GM19397 (cell line): Measurements from ENCODE around the gene RILPL2.
"Not testable (repeated sequence)": the region's sequence is repeated elsewhere in the genome, so short reads cannot be mapped to it uniquely, and the experiment has no call there.

Experiments used
- ATAC-seq: cut with Tn5 transposase; IDR thresholded peaks from one replicate; pipeline ENCODE4 v1.9.1; 2021; ENCODE audit warnings: mild to moderate bottlenecking, moderate library complexity; ENCODE audit not compliant: unreplicated experiment

The RILPL2 gene

DNA sequence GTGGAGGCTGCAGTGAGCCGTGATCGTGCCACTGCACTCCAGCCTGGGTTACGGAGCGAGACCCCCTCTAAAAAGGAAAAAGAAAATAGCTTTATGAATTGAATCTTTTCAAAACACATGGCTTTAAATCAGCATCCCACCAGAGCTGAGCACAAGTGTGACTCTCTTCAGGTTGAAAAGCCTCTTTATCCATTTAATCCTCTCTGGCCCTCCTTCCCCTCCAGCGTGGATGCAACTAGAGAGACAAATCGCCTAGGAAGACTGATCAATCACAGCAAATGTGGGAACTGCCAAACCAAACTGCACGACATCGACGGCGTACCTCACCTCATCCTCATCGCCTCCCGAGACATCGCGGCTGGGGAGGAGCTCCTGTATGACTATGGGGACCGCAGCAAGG is 29.2 kb downstream of the RILPL2 start:
- ATAC-seq: not testable (repeated sequence)

DNA sequence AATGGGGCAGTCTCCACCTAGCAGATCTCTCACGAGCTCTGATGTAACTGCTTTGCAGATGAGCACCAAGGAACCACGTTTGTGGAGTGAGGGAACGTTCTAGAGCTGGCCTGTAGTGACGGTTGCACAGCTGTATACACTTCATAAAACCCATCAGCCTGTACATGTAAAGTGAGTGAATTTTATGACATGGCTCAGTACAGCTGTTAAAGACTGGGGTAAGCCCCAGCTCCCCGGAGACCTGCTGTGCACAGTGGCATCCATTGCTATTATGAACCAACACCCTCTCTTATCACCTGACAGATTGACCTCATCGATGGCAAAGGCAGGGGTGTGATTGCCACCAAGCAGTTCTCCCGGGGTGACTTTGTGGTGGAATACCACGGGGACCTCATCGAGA is 31.9 kb downstream of the RILPL2 start:
- ATAC-seq: no peak

GRCh38 chr12:123401753-123402683 is 34.5 kb downstream of the RILPL2 start:
- no peak for ATAC-seq

GRCh38 chr12:123399255-123399617 is 37.2 kb downstream of the RILPL2 start:
- no peak for ATAC-seq

DNA sequence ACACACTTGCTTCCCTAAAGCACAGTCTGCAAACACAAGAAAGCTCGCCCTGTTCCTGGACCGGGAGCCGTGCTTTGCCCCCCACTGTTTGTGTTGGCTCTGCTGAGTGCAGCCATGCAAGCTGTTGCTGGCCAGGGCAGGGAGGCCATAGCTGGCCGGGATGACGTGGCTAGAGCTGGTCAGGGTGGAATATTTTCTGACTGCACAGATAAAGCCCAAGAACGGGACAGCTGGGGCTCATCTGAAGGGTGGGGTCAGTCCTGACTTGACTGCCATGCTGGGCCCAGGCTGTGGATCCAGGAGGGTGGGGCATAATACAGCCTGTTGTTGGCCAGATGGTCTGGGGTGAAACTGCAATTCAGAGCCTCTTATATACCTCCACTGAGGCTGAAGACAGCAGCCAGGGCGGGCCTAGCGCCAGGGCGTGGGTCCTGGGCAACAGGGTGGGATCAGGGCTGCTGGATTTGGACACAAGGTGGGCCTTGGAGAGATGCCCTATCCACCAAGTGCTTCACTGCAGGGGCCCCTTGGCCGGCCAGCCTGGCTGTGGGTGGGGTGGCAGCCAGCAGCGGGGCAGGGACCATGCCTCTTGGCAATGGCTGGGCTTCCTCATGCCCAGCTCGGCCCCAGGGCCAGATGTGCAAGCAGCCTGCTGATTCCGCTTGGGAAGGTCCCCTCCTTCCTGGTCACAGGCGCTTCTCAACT is 37.8 kb downstream of the RILPL2 start:
- no peak for ATAC-seq

GRCh38 chr12:123398177-123398549 is 38.3 kb downstream of the RILPL2 start:
- ATAC-seq: no peak

- ATAC-seq: no peak
Measured at GRCh38 chr12:123397400-123397799, 39.1 kb downstream of the RILPL2 start.

DNA sequence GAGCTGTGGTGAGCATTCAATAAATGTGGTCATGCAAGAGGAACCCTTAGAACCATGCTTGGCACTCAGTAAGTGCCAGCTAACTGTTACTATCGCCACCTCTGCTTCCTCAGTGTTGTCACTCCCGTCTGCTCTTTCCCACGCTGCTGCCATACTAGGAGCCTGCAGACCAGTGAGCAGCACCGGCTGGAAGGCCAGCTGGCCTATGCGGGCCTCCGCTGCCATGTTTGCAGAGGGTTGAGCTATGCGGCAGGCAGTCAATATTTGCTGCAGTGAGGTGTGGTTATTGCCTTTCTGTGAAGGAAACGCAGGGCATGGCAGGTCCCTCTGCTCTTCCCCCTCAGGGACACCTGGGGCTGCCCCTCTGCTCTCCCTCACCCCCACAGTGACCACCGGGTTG is 39.5 kb downstream of the RILPL2 start:
- ATAC-seq: no peak

DNA sequence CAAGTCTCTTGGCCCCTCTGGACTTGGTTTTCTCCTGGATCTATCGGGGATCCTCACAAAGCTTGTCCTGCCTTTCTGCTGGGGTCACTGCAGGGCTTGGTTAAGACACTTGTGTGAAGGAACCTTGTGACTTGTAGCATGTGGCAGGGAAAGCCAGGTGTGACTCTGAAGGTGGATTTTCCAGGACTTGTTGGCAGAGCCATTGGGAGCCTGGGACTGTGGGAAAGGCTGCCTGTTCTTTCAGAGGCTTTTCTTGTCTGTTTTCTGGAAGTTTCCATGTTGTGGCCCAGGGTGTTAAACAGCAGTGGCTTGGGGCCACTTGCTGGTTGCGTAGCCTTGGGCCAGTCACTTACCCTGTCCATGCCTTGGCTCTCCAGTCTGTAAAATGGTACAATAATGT is 39.9 kb downstream of the RILPL2 start:
- no peak for ATAC-seq

DNA sequence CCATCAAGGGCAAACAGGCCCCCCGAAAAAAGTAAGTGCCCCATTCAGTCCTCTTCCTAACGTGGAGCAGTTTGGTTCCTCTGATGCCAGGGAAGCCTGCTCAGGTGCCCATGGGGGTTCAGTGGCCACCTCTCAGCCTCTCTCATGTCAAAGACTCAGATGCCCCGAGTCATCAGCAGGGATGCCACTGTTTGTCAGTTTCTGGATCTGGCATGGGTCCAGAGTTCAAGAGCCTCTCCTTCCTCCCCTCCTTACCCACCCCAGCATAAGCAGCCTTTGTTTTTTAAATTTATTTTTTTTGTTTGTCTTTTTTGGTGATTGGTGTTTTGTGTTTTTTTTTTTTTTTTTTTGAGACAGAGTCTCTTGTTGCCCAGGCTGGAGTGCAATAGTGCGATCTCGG is 41.2 kb downstream of the RILPL2 start:
- ATAC-seq: no peak

GRCh38 chr12:123393747-123394146 is 42.7 kb downstream of the RILPL2 start:
- ATAC-seq: no peak

GRCh38 chr12:123391546-123392343 is 44.7 kb downstream of the RILPL2 start:
- ATAC-seq: no peak

DNA sequence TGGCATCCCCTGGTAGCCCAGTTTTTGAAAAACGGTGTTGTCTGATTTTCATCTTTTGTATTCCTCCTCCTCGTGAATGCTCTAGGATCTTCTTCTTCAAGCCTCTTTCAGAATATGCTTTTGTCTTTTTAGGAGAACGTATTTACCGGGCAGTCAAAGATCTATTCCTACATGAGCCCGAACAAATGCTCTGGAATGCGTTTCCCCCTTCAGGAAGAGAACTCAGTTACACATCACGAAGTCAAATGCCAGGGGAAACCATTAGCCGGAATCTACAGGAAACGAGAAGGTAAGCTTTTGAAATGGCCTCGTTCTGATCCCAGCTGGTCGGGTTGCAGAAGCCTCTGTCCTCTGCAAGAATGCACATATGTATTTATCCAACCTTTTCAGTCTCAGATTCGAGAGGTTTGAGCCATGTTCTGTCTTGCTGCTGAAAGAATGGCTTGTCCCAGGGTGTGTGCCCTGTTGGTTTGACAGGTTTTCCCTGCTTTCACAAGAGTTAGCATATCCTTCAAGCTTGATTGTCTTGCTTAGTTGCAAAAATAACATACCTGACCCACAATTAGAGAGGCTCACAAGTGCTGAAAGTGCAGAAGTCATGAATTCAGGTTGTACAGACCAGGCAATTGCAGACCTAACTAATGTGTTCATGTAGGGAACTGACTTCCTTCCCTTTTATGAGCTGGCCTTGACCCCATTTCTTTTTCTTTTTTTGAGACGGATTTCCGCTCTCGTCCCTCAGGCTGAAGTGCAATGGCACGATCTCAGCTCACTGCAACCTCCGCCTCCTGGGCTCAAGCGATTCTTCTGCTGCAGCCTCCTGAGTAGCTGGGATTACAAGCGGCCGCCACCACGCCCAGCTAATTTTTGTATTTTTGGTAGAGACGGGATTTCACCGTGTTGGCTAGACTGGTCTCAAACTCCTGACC is 45.7 kb downstream of the RILPL2 start:
- ATAC-seq: no peak

DNA sequence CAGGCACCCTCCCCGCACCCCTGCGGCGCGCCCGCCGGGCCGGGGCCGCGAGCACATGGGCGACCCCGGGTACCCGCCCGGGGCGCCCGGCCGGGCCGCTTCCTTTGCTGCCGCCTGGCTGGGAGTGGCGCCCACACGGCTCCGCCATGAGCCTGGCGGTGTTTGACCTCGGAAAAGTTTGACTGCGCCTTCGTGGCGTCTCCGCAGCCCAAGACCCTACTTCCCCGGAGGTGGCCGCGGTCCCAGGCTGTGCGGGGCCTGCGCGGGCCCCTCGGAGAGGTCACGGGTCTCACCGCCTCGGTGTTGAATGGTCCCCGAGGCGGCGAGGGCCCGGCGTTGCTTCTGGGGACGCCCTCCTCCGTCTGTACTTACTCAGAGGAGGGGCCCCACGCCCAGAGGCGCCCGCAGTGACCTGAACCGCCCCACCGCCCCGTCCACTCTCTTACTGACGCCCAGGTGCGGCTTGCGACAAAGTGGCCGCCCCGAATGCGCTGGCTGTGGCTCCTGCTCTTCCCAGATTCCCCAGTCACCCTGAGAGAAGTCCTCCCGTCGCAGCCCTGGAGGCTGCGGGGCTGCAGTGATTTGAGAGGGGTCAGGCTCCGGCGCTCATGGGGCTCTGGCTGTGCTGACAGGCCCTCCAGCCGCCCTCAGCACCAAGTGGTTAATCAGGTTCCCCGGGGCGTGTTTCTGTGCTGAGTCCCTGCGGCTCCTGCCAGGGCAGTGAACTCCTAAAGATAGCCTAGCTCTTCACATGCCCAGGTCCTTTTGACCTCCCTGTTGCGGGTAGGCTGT is 46.7 kb downstream of the RILPL2 start:
- ATAC-seq: peak; percentile 23

- ATAC-seq: peak; percentile 13
Measured at GRCh38 chr12:123388951-123389559, 47.4 kb downstream of the RILPL2 start.

GRCh38 chr12:123388177-123388950 is 48.1 kb downstream of the RILPL2 start:
- ATAC-seq: peak; percentile 43

DNA sequence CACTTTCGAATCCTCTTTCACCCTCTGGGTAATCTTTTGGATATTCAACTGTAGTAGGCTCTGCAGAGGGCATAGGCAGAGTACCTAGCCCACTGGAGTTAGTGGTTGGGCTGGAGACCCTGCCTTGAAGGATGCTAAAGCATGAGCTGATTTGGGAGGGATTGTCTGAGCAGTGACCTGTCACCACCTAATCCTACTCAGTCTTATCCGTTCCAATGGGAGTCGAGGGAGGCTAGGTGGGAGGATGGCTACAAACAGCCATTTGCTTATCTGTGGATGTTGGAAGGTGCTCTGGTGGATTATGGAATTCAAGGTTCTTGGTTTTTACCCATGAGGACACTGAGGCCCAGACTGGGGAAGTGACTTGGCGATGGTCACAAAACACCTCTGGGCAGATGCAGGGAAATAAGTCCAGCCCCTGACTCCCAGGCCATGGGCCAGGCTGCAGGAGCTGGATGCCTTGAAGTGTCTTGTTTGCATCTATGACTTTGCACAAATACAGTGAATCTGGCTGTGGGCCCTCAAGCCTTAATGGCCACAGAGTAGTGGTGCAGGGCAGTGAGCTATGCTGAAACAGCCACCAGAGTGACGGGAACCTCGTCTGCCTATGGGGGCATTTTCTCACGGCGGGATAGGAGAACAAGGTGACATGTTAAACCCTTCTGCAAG is 48.8 kb downstream of the RILPL2 start:
- ATAC-seq: no peak

- ATAC-seq: not testable (repeated sequence)
Measured at GRCh38 chr12:123385536-123385935, 50.9 kb downstream of the RILPL2 start.
